ENCODE results near the gene ATP6V0B. TPM values are rescaled to one million over a fixed set of nuclear protein-coding genes. Genes with fewer than 3 reads are reported as not detected.

ATP6V0B gene
- total and polyA plus RNA-seq, 2 of the 4 experiments (the other 2 are of a cell fraction), result 72.1 to 169 TPM

GRCh38 chr1:43938892-43939587 is 35.7 kb upstream of the ATP6V0B start:
- no peak overlapping the region for H3K23ac ChIP-seq (ENCODE audit: low read depth, low read length)
- H3K9me1 ChIP-seq (ENCODE audit: insufficient read depth, low read length), result peaks cover 3% of the 10 kb centered on the region; the same call in 1 of the 2 replicates
- H3K4ac ChIP-seq (ENCODE audit: low read depth, low read length), result no peak overlapping the region
- no peak overlapping the region for H2BK15ac ChIP-seq (ENCODE audit: low read depth, low read length)
- H4K5ac ChIP-seq (ENCODE audit: low read depth, low read length), result no peak overlapping the region
- H4K8ac ChIP-seq (ENCODE audit: low read depth in 2 of 2, low read length in 2 of 2), result no peak overlapping the region
- intact Hi-C loops (cut with micrococcal nuclease) (no loop called here), in situ Hi-C loops (cut with MboI; ENCODE audit: low sequenced_read_pairs) (no loop called here), dilution Hi-C loops (cut with HindIII; ENCODE audit: low sequenced_read_pairs, unreplicated experiment) (no loop called here)
- H3K27me3 ChIP-seq (ENCODE audit: control insufficient read depth, insufficient read depth, low read length), result no peaks in the 10 kb centered on the region; the same call in 1 of the 2 replicates
- H2BK20ac ChIP-seq (ENCODE audit: low read depth, low read length), result no peak overlapping the region
- H2AK9ac ChIP-seq (replicated peaks; ENCODE audit: low read depth, low read length, poor library complexity), result no peak overlapping the region
- no peak overlapping the region for H2AK5ac ChIP-seq (ENCODE audit: low read depth, low read length)
- WGBS, 2 experiments (ENCODE audit: extremely low coverage in 2 of 2, insufficient read length in 1 of 2), result 60% methylated on average over 2 of the region's 3 CpGs; no CpG with 5 or more reads in 1 of the 2 experiments
- H3K27ac ChIP-seq (ENCODE audit: insufficient read depth, low read length), result no peak overlapping the region
- CTCF ChIA-PET, result no interaction called here
- no peak overlapping the region for H4K91ac ChIP-seq (ENCODE audit: insufficient read depth, low read depth, low read length)
- DNase-seq (no peak), ATAC-seq (ENCODE audit: low read depth) (no peak)
- H3K4me1 ChIP-seq (ENCODE audit: control insufficient read depth, insufficient read depth, low read length), result peaks cover 4% of the 10 kb centered on the region; the same call in 1 of the 2 replicates
- no peak overlapping the region for H3K4me2 ChIP-seq (ENCODE audit: low read depth, low read length)
- H2BK5ac ChIP-seq (ENCODE audit: low read depth, low read length, poor library complexity, severe bottlenecking), result no peak overlapping the region
- no peak overlapping the region for H3K18ac ChIP-seq (ENCODE audit: low read depth, low read length)
- no peak overlapping the region for H2BK120ac ChIP-seq (ENCODE audit: low read depth, low read length)
- peaks cover 3% of the 10 kb centered on the region; the same call in 1 of the 2 replicates for H4K20me1 ChIP-seq (ENCODE audit: insufficient read depth, low read length)
- POLR2A ChIA-PET (ENCODE audit: unreplicated experiment), result interaction anchor here (0.6 kb wide), 1 partner anchor 248 kb away, joined by 3 read pairs; no protein-coding TSS in a partner anchor
- no peaks in the 10 kb centered on the region for H3K9me3 ChIP-seq (ENCODE audit: control insufficient read depth, insufficient read depth, low read length)
- H3K9ac ChIP-seq (ENCODE audit: low read depth, low read length), result no peak overlapping the region
- BruUV-seq (replicated peaks), result no TSS peak
- H2AFZ ChIP-seq (replicated peaks; ENCODE audit: low read length, poor library complexity), result no peak overlapping the region
- no peak for TF ChIP-seq FOS (IDR thresholded peaks at IDR 0.05; ENCODE audit: low read depth, low read length)
- TF ChIP-seq MXI1 (IDR thresholded peaks at IDR 0.05; ENCODE audit: borderline replicate concordance, low read depth, low read length), result no peak
- TF ChIP-seq USF2 (IDR thresholded peaks at IDR 0.05; ENCODE audit: low read depth, low read length), result no peak
- TF ChIP-seq BHLHE40 (IDR thresholded peaks at IDR 0.05; ENCODE audit: low read depth, low read length), result no peak
- no peak for TF ChIP-seq CEBPB (IDR thresholded peaks at IDR 0.05; ENCODE audit: low read depth, low read length)
- peaks cover 0 to 3% of the 10 kb centered on the region in 2 experiments; a peak in 1 of 4 replicates for H3K79me1 ChIP-seq (ENCODE audit: low read depth in 1 of 2, low read length in 2 of 2)
- H3K36me3 ChIP-seq (ENCODE audit: control insufficient read depth, insufficient read depth, low read length), result no peaks in the 10 kb centered on the region
- H3K56ac ChIP-seq (ENCODE audit: extremely low read depth, insufficient read depth, low read length), result no peak overlapping the region
- no peak overlapping the region for H3K4me3 ChIP-seq (ENCODE audit: insufficient read depth, low read depth, low read length)
- no peak overlapping the region for H3K14ac ChIP-seq (replicated peaks; ENCODE audit: low read depth, low read length)

Data from IMR-90 (cell line).